Parathyroid adenoma (tissue), 2 donors: ENCODE data around the gene CASP6.

Experiments used
- H2AFZ ChIP-seq: fragments of 300-600 bp; sonication (generic); one replicate; pipeline ENCODE4 v1.7.0; 2017; ENCODE audit warnings: antibody characterized with exemption, mild to moderate bottlenecking
- H3K27ac ChIP-seq: fragments of 300-600 bp; sonication (generic); one replicate; pipeline ENCODE4 v1.7.0; 2017
- H3K27me3 ChIP-seq: fragments of 300-600 bp; sonication (generic); one replicate; pipeline ENCODE4 v1.7.0; 2017; ENCODE audit warnings: low read length; ENCODE audit not compliant: control insufficient read depth, insufficient read depth
- H3K36me3 ChIP-seq: fragments of 300-600 bp; sonication (generic); one replicate; pipeline ENCODE4 v1.7.0; 2017; ENCODE audit warnings: low read length; ENCODE audit not compliant: control insufficient read depth, insufficient read depth
- H3K4me1 ChIP-seq: fragments of 300-600 bp; sonication (generic); one replicate; pipeline ENCODE4 v1.7.0; 2017; ENCODE audit warnings: control low read depth
- H3K4me2 ChIP-seq: fragments of 300-600 bp; sonication (generic); one replicate; pipeline ENCODE4 v1.7.0; 2017; ENCODE audit warnings: low read length
- H3K4me3 ChIP-seq: fragments of 300-600 bp; sonication (generic); one replicate; pipeline ENCODE4 v1.7.0; 2017; ENCODE audit warnings: low read depth, low read length
- H3K79me2 ChIP-seq: fragments of 300-600 bp; sonication (generic); one replicate; pipeline ENCODE4 v1.7.0; 2017; ENCODE audit warnings: control low read depth
- H3K9ac ChIP-seq: fragments of 300-600 bp; sonication (generic); one replicate; pipeline ENCODE4 v1.7.0; 2017; ENCODE audit warnings: mild to moderate bottlenecking
- H3K9me3 ChIP-seq: fragments of 300-600 bp; sonication (generic); one replicate; pipeline ENCODE4 v1.7.0; 2017; ENCODE audit warnings: low read length; ENCODE audit not compliant: control insufficient read depth
- CTCF ChIP-seq: fragments of 300-600 bp; sonication (generic); IDR thresholded peaks from one replicate; pipeline ENCODE4 v1.7.0; 2017; ENCODE audit warnings: antibody characterized with exemption, mild to moderate bottlenecking
- donor health status: primary hyperparathyroidism.

The CASP6 gene

GRCh38 chr4:109749388-109750082 is 46.3 kb upstream of the CASP6 start:
- H3K4me1 ChIP-seq, result no peaks in the 10 kb centered on the region
- no peak overlapping the region for H3K27ac ChIP-seq
- TF ChIP-seq CTCF, result no peak
- no peaks in the 10 kb centered on the region for H3K36me3 ChIP-seq
- no peak overlapping the region for H3K9ac ChIP-seq
- H3K27me3 ChIP-seq, result no peaks in the 10 kb centered on the region
- no peaks in the 10 kb centered on the region for H3K79me2 ChIP-seq
- H3K9me3 ChIP-seq, result no peaks in the 10 kb centered on the region
- no peak overlapping the region for H2AFZ ChIP-seq
- H3K4me3 ChIP-seq, result no peak overlapping the region
- no peak overlapping the region for H3K4me2 ChIP-seq

GRCh38 chr4:109748114-109748513 is 44.9 kb upstream of the CASP6 start:
- Histone ChIP-seq H3K27me3 (no peaks in the 10 kb centered on the region), H3K9me3 (no peaks in the 10 kb centered on the region), H3K36me3 (no peaks in the 10 kb centered on the region), H3K9ac (no peak overlapping the region), H3K4me2 (no peak overlapping the region), H3K27ac (no peak overlapping the region), H2AFZ (no peak overlapping the region), H3K4me3 (no peak overlapping the region), H3K4me1 (no peaks in the 10 kb centered on the region), H3K79me2 (no peaks in the 10 kb centered on the region)
- TF ChIP-seq CTCF, result no peak

- Histone ChIP-seq H3K27me3 (no peaks in the 10 kb centered on the region), H3K36me3 (no peaks in the 10 kb centered on the region), H3K4me3 (no peak overlapping the region), H3K4me1 (no peaks in the 10 kb centered on the region), H3K27ac (no peak overlapping the region), H3K9me3 (no peaks in the 10 kb centered on the region), H2AFZ (no peak overlapping the region), H3K4me2 (no peak overlapping the region), H3K9ac (no peak overlapping the region), H3K79me2 (no peaks in the 10 kb centered on the region)
- no peak for TF ChIP-seq CTCF
These were observed 43.5 kb upstream of the CASP6 start for GRCh38 chr4:109746728-109747127.

DNA sequence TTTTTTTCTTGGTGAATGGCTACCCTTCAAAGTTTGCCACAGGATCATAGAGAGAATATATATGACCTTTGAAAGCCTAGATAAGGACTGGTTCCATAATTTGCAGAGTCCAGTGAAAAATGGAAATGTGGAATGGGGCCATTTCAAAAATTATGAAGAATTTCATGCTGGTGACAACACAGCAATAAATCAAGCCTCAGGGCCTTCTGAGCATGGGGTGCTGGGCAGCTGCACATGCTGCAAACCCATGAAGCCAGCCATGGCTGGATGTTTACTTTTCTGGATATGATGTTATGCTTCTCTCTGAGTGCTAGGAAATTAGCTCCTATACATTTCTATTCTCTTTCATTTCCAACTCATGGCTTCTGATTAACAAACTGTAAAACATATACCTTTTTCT is 42.6 kb upstream of the CASP6 start:
- Histone ChIP-seq H3K4me1 (no peaks in the 10 kb centered on the region), H3K27me3 (no peaks in the 10 kb centered on the region), H3K9me3 (no peaks in the 10 kb centered on the region), H3K79me2 (no peaks in the 10 kb centered on the region), H3K4me3 (no peak overlapping the region), H3K36me3 (no peaks in the 10 kb centered on the region), H3K27ac (no peak overlapping the region), H3K9ac (no peak overlapping the region), H2AFZ (no peak overlapping the region), H3K4me2 (no peak overlapping the region)
- no peak for TF ChIP-seq CTCF

DNA sequence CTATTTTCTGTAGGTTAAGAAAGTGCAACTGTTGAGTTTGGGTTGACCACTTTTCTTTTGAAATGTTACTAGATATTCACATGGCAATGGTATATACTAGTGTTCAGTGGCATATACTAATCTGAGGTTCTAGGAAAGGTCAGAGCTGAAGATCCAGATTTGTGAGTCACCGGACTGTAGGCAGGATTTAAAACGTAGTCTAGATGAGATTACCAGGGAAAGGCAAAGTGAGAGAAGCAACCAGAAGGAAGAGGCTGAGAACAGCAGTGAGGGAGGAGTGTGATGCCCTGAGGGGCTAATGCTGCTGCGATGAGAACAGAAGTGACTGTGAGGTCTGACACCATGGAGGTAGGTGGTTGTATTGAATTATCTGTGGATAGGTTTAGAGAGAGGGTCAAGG is 36.3 kb upstream of the CASP6 start:
- no peak overlapping the region for H3K27ac ChIP-seq
- H3K27me3 ChIP-seq, result no peaks in the 10 kb centered on the region
- no peak overlapping the region for H2AFZ ChIP-seq
- no peaks in the 10 kb centered on the region for H3K4me1 ChIP-seq
- no peak overlapping the region for H3K4me2 ChIP-seq
- H3K4me3 ChIP-seq, result no peak overlapping the region
- H3K9ac ChIP-seq, result no peak overlapping the region
- H3K9me3 ChIP-seq, result no peaks in the 10 kb centered on the region
- no peaks in the 10 kb centered on the region for H3K36me3 ChIP-seq
- no peak for TF ChIP-seq CTCF
- H3K79me2 ChIP-seq, result no peaks in the 10 kb centered on the region
